Nephron progenitor cell (in vitro differentiated cells): ENCODE data around the gene DELE1.

Source experiments
- DNase-seq: peaks from one replicate; pipeline ENCODE4 v3.0.0; 2021
- H3K27ac Mint-ChIP-seq: 2 replicates; pipeline ENCODE4 v1.8.0; 2021; ENCODE audit warnings: mild to moderate bottlenecking, moderate library complexity, mixed read lengths
- H3K27me3 Mint-ChIP-seq: 2 replicates; pipeline ENCODE4 v1.8.0; 2021; ENCODE audit warnings: mild to moderate bottlenecking, low read depth, mixed read lengths; ENCODE audit not compliant: poor library complexity
- H3K36me3 Mint-ChIP-seq: 2 replicates; pipeline ENCODE4 v1.8.0; 2021; ENCODE audit warnings: low read depth, mixed read lengths
- H3K4me1 Mint-ChIP-seq: 2 replicates; pipeline ENCODE4 v1.8.0; 2021; ENCODE audit warnings: mixed read lengths
- H3K4me3 Mint-ChIP-seq: 2 replicates; pipeline ENCODE4 v1.8.0; 2021; ENCODE audit warnings: mild to moderate bottlenecking, moderate library complexity, mixed read lengths
- H3K9me3 Mint-ChIP-seq: 2 replicates; pipeline ENCODE4 v1.8.0; 2021; ENCODE audit warnings: mild to moderate bottlenecking, moderate library complexity, mixed read lengths
- TF ChIP-seq, protein P1 (sequence below): fragments of 200-600 bp; sonication (generic); IDR thresholded peaks from 2 replicates; pipeline ENCODE4 v1.5.0; 2021; ENCODE audit warnings: antibody characterized with exemption

DELE1 gene

DNA sequence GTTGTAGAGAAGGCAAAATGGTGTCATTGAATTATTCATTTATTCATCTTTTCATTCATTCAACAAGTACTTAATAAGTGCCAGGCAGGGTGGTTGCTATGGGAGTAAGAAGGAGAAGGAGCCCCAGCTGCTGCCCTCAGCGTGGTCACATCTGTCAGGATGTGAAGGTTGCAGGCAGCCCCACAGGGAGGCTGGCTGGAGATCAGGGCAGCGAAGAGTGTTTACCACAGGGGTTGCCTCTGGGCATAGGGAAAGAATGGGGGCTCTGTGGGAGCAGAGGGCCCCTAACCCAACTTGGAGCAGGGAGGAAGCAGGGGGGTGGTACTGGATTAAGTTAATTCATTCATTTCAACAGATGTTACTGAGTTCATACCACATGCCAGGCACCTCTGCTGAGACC is 28.3 kb downstream of the DELE1 start:
- Mint-ChIP-seq H3K9me3 (no peaks in the 10 kb centered on the region), H3K27ac (no peak overlapping the region), H3K4me3 (no peak overlapping the region), H3K36me3 (no peaks in the 10 kb centered on the region), H3K4me1 (peaks cover 16% of the 10 kb centered on the region), H3K27me3 (peaks cover 8% of the 10 kb centered on the region)
- TF ChIP-seq, protein P1, sequence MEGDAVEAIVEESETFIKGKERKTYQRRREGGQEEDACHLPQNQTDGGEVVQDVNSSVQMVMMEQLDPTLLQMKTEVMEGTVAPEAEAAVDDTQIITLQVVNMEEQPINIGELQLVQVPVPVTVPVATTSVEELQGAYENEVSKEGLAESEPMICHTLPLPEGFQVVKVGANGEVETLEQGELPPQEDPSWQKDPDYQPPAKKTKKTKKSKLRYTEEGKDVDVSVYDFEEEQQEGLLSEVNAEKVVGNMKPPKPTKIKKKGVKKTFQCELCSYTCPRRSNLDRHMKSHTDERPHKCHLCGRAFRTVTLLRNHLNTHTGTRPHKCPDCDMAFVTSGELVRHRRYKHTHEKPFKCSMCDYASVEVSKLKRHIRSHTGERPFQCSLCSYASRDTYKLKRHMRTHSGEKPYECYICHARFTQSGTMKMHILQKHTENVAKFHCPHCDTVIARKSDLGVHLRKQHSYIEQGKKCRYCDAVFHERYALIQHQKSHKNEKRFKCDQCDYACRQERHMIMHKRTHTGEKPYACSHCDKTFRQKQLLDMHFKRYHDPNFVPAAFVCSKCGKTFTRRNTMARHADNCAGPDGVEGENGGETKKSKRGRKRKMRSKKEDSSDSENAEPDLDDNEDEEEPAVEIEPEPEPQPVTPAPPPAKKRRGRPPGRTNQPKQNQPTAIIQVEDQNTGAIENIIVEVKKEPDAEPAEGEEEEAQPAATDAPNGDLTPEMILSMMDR, result no peak
- no peak for DNase-seq

DNA sequence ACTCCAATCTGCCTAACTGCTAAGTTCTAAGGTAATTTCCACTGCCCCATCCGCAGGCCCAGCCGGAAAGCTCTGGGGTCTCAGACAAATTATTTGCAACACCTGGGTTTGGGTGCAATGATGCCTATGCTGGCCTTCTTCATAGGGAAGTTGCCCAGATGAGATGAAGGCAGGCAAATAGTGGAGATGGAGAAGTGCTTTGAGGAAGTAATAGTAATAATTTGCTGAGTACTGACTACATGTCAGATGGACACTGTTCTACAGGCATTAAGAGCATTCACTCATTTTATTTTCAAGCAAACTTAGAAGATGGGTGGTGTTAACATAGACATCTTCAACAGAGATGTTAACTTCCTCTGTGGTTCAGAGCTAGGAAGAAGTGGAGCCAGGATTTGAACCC is 30.5 kb downstream of the DELE1 start:
- Mint-ChIP-seq H3K4me1 (peaks cover 25% of the 10 kb centered on the region), H3K27ac (no peak overlapping the region), H3K27me3 (peaks cover 8% of the 10 kb centered on the region), H3K36me3 (no peaks in the 10 kb centered on the region), H3K4me3 (no peak overlapping the region), H3K9me3 (no peaks in the 10 kb centered on the region)
- no peak for DNase-seq
- TF ChIP-seq, protein P1, result no peak

DNA sequence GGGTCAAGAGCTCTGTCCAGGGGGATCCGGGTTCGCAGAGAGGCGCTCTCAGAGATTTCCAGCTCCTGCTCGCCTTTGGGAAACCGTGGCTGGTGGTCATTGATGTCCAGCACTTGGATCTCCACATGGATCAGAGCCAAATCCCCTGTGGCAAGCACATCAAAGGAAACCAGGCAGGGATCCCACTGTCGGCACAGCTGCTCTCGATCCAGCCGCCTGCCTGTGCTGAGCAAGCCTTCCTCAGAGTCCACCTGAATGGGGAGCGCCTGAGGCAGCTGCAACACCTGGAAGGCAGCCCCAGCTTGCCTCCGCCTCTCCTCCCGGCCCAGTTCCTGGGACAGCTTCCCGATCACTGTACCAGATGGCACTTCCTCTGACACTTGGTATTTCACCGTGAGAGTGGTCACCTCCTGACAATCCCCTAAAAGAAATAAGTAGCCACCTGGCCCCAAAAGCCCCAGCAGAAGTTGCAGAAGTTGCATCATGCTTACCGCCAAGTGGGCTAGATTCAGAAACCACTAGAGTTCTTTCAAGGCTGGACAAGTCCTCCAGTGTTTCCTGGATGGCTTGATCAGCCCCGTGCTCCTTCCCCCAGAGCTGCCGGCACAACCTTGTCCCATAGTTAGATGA is 33.8 kb downstream of the DELE1 start:
- H3K36me3 Mint-ChIP-seq, result no peaks in the 10 kb centered on the region

DNA sequence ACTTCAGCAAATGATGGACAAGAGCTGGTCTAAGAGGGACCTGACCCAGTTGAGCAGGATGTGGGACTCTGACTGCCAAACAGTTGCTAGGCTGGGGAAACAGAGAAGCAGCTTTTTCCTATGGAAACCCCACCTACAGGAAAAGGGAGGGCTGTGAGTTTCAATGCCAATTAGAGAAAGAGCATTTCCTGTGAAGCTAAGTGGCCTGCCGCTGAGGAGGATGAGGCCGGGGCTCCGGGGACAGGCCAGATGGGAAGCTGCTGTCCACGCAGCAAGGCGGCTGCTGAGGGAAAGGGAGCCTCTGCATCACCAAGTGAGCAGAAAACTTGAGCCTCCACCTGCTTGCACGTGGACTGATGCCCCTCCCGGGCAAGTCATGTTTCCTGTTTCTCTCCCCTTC is 34.4 kb downstream of the DELE1 start, which contains the start of gene PCDH12:
PCDH12 (minus strand) TSS at position 90 of the 400 bp plus-strand sequence. CDS start 351 bp downstream, outside the sequence.
- no peak within 1 kb of the TSS for H3K27ac Mint-ChIP-seq
- no peaks in the 10 kb centered on the region for H3K9me3 Mint-ChIP-seq
- H3K4me3 Mint-ChIP-seq, result peak within 1 kb of the TSS; percentile 6
- H3K4me1 Mint-ChIP-seq, result peaks cover 49% of the 10 kb centered on the region
- TF ChIP-seq, protein P1, result no peak
- peaks cover 2% of the 10 kb centered on the region for H3K27me3 Mint-ChIP-seq
- no peaks in the 10 kb centered on the region for H3K36me3 Mint-ChIP-seq
- DNase-seq, result peak; percentile 21

More for the DNA sequence above, 33.8 kb downstream of the DELE1 start:
- peaks cover 2% of the 10 kb centered on the region for H3K27me3 Mint-ChIP-seq
- no peak overlapping the region for H3K27ac Mint-ChIP-seq
- TF ChIP-seq, protein P1, result no peak
- peaks cover 43% of the 10 kb centered on the region for H3K4me1 Mint-ChIP-seq
- no peak for DNase-seq
- no peaks in the 10 kb centered on the region for H3K9me3 Mint-ChIP-seq
- H3K4me3 Mint-ChIP-seq, result no peak overlapping the region

DNA sequence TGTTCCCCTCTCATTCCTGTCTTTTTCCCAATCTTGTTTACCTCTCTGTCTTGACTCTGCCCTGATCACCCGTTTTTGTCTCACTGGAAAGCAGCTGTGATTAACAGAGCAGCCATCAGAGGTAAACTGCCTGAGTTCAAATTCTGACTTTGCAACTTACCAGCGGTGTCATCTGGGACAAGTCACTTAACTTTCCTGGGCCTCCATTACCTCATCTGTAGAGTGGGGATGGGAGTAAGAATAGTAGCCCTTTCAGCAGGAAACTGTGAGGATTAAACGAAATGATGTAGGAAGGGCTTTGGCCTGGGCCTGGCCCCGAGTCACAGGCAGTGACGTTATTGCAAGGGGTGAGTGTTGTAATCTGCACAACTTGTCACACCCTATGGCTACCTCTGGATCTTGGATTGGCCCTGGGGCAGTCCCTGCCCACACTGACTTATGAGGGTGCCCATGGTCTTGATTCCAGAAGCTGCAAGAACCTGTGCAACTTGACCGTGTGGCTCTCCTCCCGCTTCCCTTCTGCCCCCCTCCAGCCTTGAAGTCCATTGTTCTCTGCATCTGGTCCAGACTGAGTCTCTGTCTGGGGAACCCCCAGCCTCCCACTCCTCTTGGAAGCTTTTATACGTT is 35.0 kb downstream of the DELE1 start:
- no peak overlapping the region for H3K27ac Mint-ChIP-seq
- peak overlapping the region; percentile 6 for H3K4me3 Mint-ChIP-seq
- H3K27me3 Mint-ChIP-seq, result peaks cover 2% of the 10 kb centered on the region
- DNase-seq, result no peak
- no peaks in the 10 kb centered on the region for H3K9me3 Mint-ChIP-seq
- TF ChIP-seq, protein P1, result no peak
- peaks cover 55% of the 10 kb centered on the region for H3K4me1 Mint-ChIP-seq
- H3K36me3 Mint-ChIP-seq, result no peaks in the 10 kb centered on the region

DNA sequence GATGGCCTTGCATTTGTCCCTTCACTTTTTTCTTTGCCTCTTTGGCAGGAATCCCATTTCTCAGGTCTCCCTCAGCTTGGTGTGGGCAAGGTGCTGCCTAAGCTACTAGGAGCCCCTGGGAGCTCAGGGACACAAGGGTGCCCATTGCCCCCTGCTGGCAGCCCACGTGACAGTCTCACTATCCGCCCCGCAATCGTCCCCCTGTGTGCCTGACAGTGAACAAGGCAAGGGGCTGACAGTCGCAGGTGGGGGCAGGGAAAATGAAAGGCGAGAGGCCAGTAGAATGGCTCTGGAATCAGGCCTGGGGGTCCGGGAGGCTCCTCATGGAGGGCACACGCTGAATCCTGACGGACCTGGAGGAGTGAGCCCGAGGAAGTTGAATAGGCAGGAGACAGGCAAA is 36.3 kb downstream of the DELE1 start:
- H3K4me1 Mint-ChIP-seq, result peaks cover 64% of the 10 kb centered on the region
- no peaks in the 10 kb centered on the region for H3K9me3 Mint-ChIP-seq
- H3K27ac Mint-ChIP-seq, result peak overlapping the region; percentile 24
- peaks cover 2% of the 10 kb centered on the region for H3K27me3 Mint-ChIP-seq
- no peak overlapping the region for H3K4me3 Mint-ChIP-seq
- TF ChIP-seq, protein P1, result no peak
- H3K36me3 Mint-ChIP-seq, result no peaks in the 10 kb centered on the region
- peak; percentile 42 for DNase-seq
